Astrocyte of the spinal cord (primary cell): ENCODE measurements around the gene COL4A1.

Experiments
- DNase-seq: peaks from one replicate; pipeline ENCODE4 v3.0.0; 2011; ENCODE audit warnings: low read depth, low spot score
- H3K4me3 ChIP-seq: 2 replicates; pipeline ENCODE4 v1.5.1; 2011; ENCODE audit warnings: low read depth, mild to moderate bottlenecking, low read length, moderate library complexity
- in situ Hi-C: cut with HindIII; loops from 2 replicates; pipeline ENCODE4 v1.10.0; 2017; ENCODE audit warnings: low sequenced_read_pairs
- TF ChIP-seq, protein P1 (sequence below): IDR thresholded peaks from 2 replicates; pipeline ENCODE4 v1.5.1; 2012; ENCODE audit warnings: low read depth, mild to moderate bottlenecking, low read length, inconsistent platforms

Gene COL4A1

DNA sequence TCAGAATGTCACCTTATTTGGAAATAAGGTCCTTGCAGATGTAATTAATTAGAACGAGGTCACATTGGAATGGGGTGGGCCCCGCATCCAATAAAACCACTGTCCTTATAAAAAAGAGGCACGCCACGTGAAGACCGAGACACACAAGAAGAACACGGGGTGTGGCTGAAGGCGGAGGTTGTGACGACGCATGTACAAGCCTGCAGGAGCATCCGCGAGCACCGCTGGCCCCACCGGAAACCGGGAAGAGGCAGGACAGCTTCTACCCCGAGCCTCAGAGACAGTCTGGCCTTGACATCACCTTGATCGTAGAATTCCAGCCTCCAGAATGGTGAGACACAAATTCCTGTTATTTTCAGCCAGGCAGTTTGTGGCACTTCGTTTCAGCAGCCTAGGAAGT lies 177.9 kb downstream of the COL4A1 start:
- H3K4me3 ChIP-seq = no peak overlapping the region
- no peak for DNase-seq
- in situ Hi-C loops = no loop called here
- TF ChIP-seq, protein P1, sequence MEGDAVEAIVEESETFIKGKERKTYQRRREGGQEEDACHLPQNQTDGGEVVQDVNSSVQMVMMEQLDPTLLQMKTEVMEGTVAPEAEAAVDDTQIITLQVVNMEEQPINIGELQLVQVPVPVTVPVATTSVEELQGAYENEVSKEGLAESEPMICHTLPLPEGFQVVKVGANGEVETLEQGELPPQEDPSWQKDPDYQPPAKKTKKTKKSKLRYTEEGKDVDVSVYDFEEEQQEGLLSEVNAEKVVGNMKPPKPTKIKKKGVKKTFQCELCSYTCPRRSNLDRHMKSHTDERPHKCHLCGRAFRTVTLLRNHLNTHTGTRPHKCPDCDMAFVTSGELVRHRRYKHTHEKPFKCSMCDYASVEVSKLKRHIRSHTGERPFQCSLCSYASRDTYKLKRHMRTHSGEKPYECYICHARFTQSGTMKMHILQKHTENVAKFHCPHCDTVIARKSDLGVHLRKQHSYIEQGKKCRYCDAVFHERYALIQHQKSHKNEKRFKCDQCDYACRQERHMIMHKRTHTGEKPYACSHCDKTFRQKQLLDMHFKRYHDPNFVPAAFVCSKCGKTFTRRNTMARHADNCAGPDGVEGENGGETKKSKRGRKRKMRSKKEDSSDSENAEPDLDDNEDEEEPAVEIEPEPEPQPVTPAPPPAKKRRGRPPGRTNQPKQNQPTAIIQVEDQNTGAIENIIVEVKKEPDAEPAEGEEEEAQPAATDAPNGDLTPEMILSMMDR = no peak

DNA sequence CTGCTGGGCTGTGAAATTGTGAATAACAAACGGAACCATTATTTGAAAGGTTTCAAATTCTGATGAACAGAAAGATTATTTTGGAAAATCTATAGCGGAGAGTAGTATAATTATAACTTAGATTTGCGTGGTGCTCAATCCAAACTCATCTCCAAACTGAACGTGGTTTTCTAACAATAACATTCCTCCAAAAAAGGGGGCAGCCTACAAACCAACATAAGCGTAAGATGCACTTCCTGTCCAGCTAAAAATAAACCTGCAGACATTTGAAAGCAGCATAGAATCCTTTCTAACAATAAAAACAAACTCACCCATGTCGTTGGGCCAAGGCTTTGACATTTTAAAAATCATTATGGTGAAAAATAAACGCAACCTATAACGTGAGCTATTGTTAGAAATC lies 178.4 kb downstream of the COL4A1 start:
- TF ChIP-seq, protein P1 = no peak
- peak; percentile 45 for DNase-seq
- in situ Hi-C loops = no loop called here
- no peak overlapping the region for H3K4me3 ChIP-seq

GRCh38 chr13:110127986-110128511 lies 178.9 kb downstream of the COL4A1 start:
- in situ Hi-C loops = no loop called here
- TF ChIP-seq, protein P1 = no peak
- H3K4me3 ChIP-seq = no peak overlapping the region
- DNase-seq = peak; percentile 61

DNA sequence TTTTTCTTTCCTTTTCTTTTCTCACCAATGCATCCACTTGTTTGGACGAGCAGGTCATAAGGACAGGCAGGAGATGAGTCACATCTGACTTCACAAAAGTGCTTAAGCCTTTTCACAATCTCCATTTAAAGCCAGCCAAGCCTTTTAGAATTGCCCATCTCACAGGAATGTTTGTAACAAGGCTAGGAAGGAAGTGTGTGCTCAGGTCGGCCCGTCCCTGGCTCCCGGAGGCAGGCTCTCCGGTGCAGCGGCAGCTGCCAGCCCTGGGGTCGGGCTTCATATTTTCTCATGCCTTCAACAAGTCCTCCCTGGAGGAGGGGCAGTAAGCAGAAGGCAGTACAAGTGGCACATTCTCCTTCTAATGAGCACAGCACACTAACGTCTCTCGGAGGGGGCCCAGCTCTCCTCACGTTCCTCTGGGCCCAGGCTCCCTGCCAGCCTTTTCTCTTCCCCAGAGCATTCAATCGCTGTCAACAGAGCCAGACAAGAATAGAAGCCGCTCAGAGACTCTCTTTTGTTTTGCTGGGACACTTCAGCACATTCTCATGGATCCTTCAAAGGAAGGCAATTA lies 180.5 kb downstream of the COL4A1 start:
- TF ChIP-seq, protein P1 = no peak
- H3K4me3 ChIP-seq = no peak overlapping the region
- in situ Hi-C loops = no loop called here
- DNase-seq = peak; percentile 97

GRCh38 chr13:110125613-110126272 lies 181.2 kb downstream of the COL4A1 start:
- no peak overlapping the region for H3K4me3 ChIP-seq
- TF ChIP-seq, protein P1 = no peak
- no peak for DNase-seq
- in situ Hi-C loops = no loop called here

- no peak overlapping the region for H3K4me3 ChIP-seq
- DNase-seq = peak; percentile 66
- TF ChIP-seq, protein P1 = no peak
- in situ Hi-C loops = no loop called here
Measured at GRCh38 chr13:110125157-110125556, 181.8 kb downstream of the COL4A1 start.
